Stimulated activated CD4-positive, alpha-beta T cell treated with anti-CD3 and anti-CD28 coated beads, TNF-alpha, amount 100 ng/mL, for 1 hour (primary cell): ENCODE measurements around the gene ALOX12.
A peak's percentile ranks its signal among the peaks of the same experiment; 100 is the strongest.

Source experiments
- DNase-seq, 3 donors: peaks; one replicate each; pipeline ENCODE4 v3.0.0-alpha.2; 2020; ENCODE audit warnings: low read depth in 3 of 3, low spot score in 1 of 3

Gene ALOX12

GRCh38 chr17:7001318-7001961, 5.6 kb downstream of the ALOX12 start:
- peak in 1 of 3 donors; percentile 33 for DNase-seq

- no peak for DNase-seq
Measured at GRCh38 chr17:7002288-7003047, 6.6 kb downstream of the ALOX12 start.

- no peak for DNase-seq
Measured at GRCh38 chr17:7003745-7004144, 7.9 kb downstream of the ALOX12 start.

DNA sequence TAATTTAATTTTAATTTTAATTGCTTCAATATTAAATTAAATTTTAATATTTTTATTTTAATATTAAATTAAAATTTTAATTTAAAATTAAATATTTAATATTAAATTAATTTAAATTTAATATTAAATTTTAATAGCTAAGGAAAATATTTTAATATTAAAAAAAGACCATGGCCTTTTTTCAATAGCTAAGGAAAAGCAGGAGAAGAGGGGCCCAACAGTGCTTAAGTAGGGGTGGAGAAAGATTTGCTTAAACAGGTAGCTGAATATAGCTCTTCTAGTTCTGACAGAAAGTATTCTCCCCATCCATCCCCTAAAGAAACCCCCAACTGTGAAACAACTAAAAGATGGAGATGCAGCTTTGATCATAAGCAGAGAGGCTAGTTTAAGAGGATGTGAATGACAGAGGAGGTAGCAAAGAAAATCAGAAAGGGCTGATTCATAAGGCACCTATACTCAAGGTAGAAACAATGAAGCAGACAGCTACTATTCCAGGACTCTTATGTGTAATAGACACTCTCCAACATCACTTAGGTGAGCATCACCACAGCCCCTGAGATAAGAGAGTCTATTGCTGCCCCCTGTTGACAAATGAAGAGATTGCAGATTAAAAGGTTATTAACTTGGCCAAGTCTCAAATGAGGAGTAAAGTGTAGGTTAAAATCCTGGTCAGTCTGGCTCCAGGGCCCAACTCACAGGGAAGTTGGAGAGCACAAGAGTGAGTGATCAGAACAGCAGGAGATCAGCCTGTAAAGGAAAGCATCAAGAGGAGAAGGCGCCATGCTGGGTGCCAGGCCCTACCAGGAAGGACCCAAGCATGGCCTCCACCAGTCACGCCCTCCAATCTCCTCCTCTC, 8.8 kb downstream of the ALOX12 start:
- no peak for DNase-seq

DNA sequence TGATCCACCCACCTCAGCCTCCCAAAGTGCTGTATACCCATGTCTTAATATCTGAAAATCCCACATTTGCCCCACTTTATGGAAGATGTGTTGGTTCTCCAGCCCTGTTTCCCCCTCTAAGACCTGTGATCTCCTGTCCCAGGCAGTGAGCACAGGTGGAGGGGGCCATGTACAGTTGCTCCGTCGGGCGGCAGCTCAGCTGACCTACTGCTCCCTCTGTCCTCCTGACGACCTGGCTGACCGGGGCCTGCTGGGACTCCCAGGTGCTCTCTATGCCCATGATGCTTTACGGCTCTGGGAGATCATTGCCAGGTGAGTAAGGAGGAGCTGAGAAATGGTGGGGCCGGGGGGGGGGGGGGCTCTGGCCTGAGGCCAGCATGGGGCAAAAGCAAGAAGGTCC, 9.9 kb downstream of the ALOX12 start:
- no peak for DNase-seq

DNA sequence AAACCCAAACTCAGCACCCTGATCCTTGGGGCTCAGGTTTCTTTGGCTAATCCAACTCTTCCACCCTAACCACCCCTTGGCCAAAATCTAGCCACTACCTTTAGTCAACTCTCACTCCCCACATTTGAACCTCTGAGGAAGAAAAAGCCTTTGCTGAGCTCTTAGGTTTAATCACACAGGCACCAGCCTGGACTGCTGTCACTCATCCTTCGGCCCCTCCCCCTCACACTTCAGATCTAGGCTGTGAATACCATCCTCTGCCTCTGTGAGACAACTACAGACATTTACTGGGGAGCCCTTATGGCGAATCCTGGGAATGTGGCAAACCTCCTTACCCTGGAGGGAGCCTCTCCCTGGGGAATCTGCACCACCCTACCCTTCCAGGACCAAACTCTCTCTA, 11.3 kb downstream of the ALOX12 start:
- DNase-seq, result no peak

- no peak for DNase-seq
Measured at GRCh38 chr17:7010523-7010922, 14.7 kb downstream of the ALOX12 start.

DNA sequence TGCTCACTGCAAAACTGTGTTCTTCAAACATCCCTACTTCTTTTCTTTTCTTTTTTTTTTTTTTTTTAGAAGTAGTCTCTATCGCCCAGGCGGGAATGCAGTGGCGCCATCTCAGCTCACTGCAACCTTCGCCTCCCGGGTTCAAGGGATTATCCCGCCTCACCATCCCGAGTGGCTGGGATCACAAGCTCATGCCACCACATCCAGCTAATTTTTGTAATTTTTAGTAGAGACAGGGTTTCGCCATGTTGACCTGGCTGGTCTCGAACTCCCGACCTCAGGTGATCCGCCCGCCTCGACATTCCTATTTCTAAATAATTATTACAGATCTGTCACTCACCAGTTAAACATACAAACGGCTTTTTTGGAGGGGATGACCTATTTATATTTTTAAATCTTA, 15.6 kb downstream of the ALOX12 start:
- DNase-seq, result no peak

DNA sequence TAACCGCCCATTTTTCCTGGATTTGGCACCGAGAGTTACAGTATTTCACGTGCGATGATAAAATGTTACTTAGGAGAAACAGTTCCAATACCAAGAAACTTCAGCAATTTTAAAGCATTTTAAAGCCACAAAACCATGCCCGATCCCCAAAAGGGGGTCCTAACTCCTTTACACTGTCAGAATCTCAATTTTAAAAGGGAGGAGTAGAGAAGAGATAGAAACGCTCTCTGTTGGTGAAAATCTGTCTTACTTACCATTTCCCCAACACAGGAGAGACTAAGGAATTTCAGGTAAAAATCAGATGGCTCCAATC, 16.0 kb downstream of the ALOX12 start:
- DNase-seq, result no peak

GRCh38 chr17:7014261-7014994, 18.6 kb downstream of the ALOX12 start:
- DNase-seq, result peak; percentile 90 to 96 (median 95)

DNA sequence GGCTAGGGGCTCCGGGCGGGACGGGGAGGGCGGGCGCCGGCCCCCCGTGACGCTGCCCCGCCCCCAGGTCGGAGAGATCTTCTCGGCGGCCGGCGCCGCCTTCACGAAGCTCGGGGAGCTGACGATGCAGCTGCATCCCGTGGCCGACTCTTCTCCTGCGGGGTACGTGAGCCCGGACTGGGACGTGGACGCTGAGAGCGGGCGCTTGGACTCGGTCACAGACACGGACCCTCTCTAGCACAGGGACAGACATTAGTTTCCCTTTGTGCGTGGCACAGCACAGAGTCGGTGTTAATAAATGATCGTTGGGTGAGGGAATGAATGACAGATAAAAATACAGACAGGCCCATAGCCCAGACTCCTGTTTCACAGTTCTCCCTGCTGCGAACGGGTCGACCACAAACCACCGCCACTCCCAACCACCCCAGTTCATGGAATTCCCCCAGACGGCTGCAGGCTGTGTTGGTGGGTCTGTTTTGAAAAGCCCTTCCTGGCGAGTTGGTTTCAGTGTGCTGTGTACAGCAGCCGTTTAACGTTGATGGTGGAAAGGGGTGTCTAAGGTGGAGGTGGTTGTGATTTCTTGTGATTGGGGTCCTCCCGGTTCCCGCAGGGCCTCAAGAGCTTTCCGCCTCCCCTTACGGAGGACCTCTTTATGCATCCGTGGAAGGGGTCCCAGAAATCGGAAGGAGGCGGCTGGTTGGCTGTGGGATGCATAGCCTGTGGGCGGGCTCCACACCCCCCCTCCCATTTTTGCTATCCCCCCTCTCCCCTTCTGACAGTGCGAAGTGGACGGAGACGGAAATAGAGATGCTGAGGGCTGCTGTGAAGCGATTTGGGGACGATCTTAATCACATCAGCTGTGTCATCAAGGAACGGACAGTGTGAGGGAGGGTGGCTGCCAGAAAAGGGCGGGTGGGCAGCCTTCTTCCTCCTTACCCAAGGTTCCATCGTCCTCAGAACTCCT, 19.4 kb downstream of the ALOX12 start:
- peak; percentile 54 to 82 (median 62) for DNase-seq

GRCh38 chr17:7016418-7016817, 20.6 kb downstream of the ALOX12 start:
- no peak for DNase-seq

GRCh38 chr17:7016886-7017826, 21.3 kb downstream of the ALOX12 start:
- no peak for DNase-seq

GRCh38 chr17:7017827-7018200, 22.0 kb downstream of the ALOX12 start:
- no peak for DNase-seq

GRCh38 chr17:7018331-7018964, 22.6 kb downstream of the ALOX12 start:
- no peak for DNase-seq

DNA sequence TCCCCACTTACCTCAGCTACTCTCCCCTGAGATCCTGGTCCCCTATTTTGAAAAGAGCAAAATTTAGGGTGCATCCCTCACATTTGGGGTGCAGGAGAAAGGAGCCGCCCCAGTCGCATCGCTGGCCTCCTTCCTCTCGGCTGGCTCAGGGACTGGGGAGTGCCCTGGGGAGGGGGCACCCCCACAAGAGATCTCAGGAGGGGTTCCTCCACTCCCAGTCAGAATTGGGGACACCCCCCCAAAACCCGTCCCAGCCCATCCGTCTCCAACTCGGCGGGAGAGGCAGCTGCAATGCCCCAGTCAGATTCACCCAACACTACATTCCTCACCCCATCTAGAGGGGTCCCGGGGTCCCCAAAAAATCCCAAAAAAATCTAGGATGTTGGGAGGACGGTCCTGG, 23.5 kb downstream of the ALOX12 start:
- no peak for DNase-seq

DNA sequence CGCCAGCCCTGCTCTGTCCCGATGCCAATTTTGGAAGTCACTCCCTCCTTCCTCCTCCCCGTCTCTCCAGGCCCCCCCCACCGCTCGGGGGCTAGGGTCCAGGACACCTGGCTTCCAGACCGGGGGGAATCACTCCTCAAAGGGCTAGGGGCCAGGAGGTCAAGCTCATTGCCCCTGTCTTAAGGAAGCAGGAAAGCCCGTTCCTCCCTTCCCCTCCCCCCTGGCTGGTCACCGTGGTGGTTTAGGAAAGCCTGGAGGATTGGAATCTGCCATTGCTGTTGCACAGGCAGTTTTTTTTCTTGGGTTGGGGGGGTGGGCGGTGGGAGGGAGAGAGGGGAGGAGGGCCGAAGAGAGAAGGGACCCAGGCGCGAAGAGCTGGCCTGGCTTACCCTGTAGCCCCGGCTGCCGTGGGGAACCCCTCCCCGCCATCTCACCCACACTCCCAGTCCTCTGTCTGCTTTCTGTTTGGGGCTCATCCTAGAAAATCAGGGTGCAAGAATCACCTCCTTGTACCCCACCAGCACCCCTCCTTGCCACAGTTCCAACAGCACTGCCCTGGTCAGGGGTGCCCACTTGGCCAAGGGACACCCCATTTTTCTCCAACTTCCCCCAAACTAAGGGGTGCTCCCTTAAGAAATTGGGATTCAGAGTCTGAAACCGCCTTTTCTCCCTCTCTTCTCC, 24.1 kb downstream of the ALOX12 start:
- no peak for DNase-seq
